Gastroesophageal sphincter (tissue), 3 donors: ENCODE data around the gene GALC.

Experiments
- CTCF ChIP-seq, 4 experiments: fragments of 200-600 bp in 2 of 4; fragments of 450-650 bp in 2 of 4; sonication (generic) in 1 of 4; IDR thresholded peaks; one replicate each; pipeline ENCODE4 v1.5.1; 2017 to 2019; ENCODE audit warnings: antibody characterized with exemption in 4 of 4, mild to moderate bottlenecking in 2 of 4, moderate library complexity in 2 of 4
- POLR2AphosphoS5 ChIP-seq: sonication (generic); formaldehyde crosslinking; IDR thresholded peaks from one replicate; pipeline ENCODE4 v1.6.1; 2017; ENCODE audit warnings: antibody characterized with exemption

- TF ChIP-seq CTCF (IDR thresholded peaks at IDR 0.05) (no peak), POLR2AphosphoS5 (no peak)
These were observed 91.7 kb downstream of the GALC start for GRCh38 chr14:87901236-87901635.
